ENCODE results near the gene CLDN11.

CLDN11 gene

GRCh38 chr3:170473358-170473757 is 54.7 kb downstream of the CLDN11 start:
- DNase-seq = no peak

GRCh38 chr3:170475092-170475685 is 56.5 kb downstream of the CLDN11 start:
- DNase-seq = no peak

- no peak for DNase-seq
Measured at GRCh38 chr3:170476291-170476690, 57.6 kb downstream of the CLDN11 start.

GRCh38 chr3:170477395-170477794 is 58.7 kb downstream of the CLDN11 start:
- no peak for DNase-seq

GRCh38 chr3:170480111-170480510 is 61.4 kb downstream of the CLDN11 start:
- no peak for DNase-seq

GRCh38 chr3:170482199-170482598 is 63.5 kb downstream of the CLDN11 start:
- DNase-seq = no peak

GRCh38 chr3:170483485-170484262 is 65.0 kb downstream of the CLDN11 start:
- DNase-seq = no peak

Measured in eye (tissue), 1 donor.